Lower leg skin (tissue), 3 donors: ENCODE measurements around the gene NTM.

ENCODE experiments used
- POLR2A ChIP-seq, 2 donors: fragments of 450-650 bp; IDR thresholded peaks; one replicate each; pipeline ENCODE4 v1.6.1; 2016 to 2017; ENCODE audit warnings: antibody characterized with exemption in 2 of 2, mild to moderate bottlenecking in 1 of 2, moderate library complexity in 1 of 2
- TF ChIP-seq, protein P1 (sequence below), 3 donors: fragments of 450-650 bp; IDR thresholded peaks; one replicate each; pipeline ENCODE4 v1.5.1; 2016; ENCODE audit warnings: antibody characterized with exemption in 3 of 3, mild to moderate bottlenecking in 3 of 3, moderate library complexity in 2 of 3

- TF ChIP-seq POLR2A (IDR thresholded peaks at IDR 0.05), result no peak
- TF ChIP-seq, protein P1, sequence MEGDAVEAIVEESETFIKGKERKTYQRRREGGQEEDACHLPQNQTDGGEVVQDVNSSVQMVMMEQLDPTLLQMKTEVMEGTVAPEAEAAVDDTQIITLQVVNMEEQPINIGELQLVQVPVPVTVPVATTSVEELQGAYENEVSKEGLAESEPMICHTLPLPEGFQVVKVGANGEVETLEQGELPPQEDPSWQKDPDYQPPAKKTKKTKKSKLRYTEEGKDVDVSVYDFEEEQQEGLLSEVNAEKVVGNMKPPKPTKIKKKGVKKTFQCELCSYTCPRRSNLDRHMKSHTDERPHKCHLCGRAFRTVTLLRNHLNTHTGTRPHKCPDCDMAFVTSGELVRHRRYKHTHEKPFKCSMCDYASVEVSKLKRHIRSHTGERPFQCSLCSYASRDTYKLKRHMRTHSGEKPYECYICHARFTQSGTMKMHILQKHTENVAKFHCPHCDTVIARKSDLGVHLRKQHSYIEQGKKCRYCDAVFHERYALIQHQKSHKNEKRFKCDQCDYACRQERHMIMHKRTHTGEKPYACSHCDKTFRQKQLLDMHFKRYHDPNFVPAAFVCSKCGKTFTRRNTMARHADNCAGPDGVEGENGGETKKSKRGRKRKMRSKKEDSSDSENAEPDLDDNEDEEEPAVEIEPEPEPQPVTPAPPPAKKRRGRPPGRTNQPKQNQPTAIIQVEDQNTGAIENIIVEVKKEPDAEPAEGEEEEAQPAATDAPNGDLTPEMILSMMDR (IDR thresholded peaks at IDR 0.05), result no peak
Measured at GRCh38 chr11:132351050-132351449, 980.6 kb downstream of the NTM start.
